Measurements from ENCODE around the gene CAMK2D.

The CAMK2D gene

GRCh38 chr4:113596396-113596795, 165.1 kb downstream of the CAMK2D start:
- DNase-seq = no peak

- no peak for DNase-seq
Observed at GRCh38 chr4:113594231-113594556, 167.3 kb downstream of the CAMK2D start.

- DNase-seq = no peak
Observed at GRCh38 chr4:113593400-113594230, 167.9 kb downstream of the CAMK2D start.

- no peak for DNase-seq
Observed at GRCh38 chr4:113591982-113592381, 169.6 kb downstream of the CAMK2D start.

GRCh38 chr4:113588895-113589668, 172.5 kb downstream of the CAMK2D start:
- DNase-seq = no peak

- DNase-seq = no peak
Observed at GRCh38 chr4:113587640-113588275, 173.8 kb downstream of the CAMK2D start.

- DNase-seq = no peak
Observed at GRCh38 chr4:113587156-113587555, 174.4 kb downstream of the CAMK2D start.

GRCh38 chr4:113586072-113586471, 175.5 kb downstream of the CAMK2D start:
- DNase-seq = no peak

- no peak for DNase-seq
Observed at GRCh38 chr4:113584407-113585150, 177.0 kb downstream of the CAMK2D start.

- DNase-seq = no peak
Observed at GRCh38 chr4:113582737-113583136, 178.8 kb downstream of the CAMK2D start.

GRCh38 chr4:113579360-113579759, 182.2 kb downstream of the CAMK2D start:
- DNase-seq = no peak

GRCh38 chr4:113576947-113577678, 184.4 kb downstream of the CAMK2D start:
- DNase-seq = no peak

GRCh38 chr4:113575401-113575800, 186.1 kb downstream of the CAMK2D start:
- no peak for DNase-seq

- DNase-seq = no peak
Observed at GRCh38 chr4:113574636-113575103, 186.9 kb downstream of the CAMK2D start.

- no peak for DNase-seq
Observed at GRCh38 chr4:113572620-113573019, 188.9 kb downstream of the CAMK2D start.

GRCh38 chr4:113566015-113566795, 195.3 kb downstream of the CAMK2D start:
- no peak for DNase-seq

- no peak for DNase-seq
Observed at GRCh38 chr4:113565702-113566012, 195.9 kb downstream of the CAMK2D start.

- DNase-seq = no peak
Observed at GRCh38 chr4:113564493-113564892, 197.0 kb downstream of the CAMK2D start.

- no peak for DNase-seq
Observed at GRCh38 chr4:113563691-113564378, 197.7 kb downstream of the CAMK2D start.

GRCh38 chr4:113561758-113562157, 199.8 kb downstream of the CAMK2D start:
- DNase-seq = no peak

- no peak for DNase-seq
Observed at GRCh38 chr4:113561092-113561491, 200.4 kb downstream of the CAMK2D start.
